ENCODE data around the gene AKAP6.

GRCh38 chr14:32470161-32470715 is 141.1 kb downstream of the AKAP6 start:
- TF ChIP-seq SIN3A (IDR thresholded peaks at IDR 0.05; ENCODE audit: low read depth, low read length): no peak
- no peak for TF ChIP-seq IRF3 (IDR thresholded peaks at IDR 0.05)
- TF ChIP-seq, protein P1, sequence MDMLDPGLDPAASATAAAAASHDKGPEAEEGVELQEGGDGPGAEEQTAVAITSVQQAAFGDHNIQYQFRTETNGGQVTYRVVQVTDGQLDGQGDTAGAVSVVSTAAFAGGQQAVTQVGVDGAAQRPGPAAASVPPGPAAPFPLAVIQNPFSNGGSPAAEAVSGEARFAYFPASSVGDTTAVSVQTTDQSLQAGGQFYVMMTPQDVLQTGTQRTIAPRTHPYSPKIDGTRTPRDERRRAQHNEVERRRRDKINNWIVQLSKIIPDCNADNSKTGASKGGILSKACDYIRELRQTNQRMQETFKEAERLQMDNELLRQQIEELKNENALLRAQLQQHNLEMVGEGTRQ (IDR thresholded peaks at IDR 0.05; ENCODE audit: borderline replicate concordance, low read depth, low read length): no peak
- no peak for TF ChIP-seq EGR1 (IDR thresholded peaks at IDR 0.05; ENCODE audit: borderline replicate concordance in 1 of 2, low read depth in 2 of 2, low read length in 2 of 2)
